ENCODE results near the gene ZNF282. TPM values are rescaled to one million over a fixed set of nuclear protein-coding genes. Genes with fewer than 3 reads are reported as not detected.

The ZNF282 gene
- total and polyA plus RNA-seq, 9 of the 15 experiments (the other 6 are each of a cell fraction or from before 2014, with no cell fraction given), result 0.76 to 58.6 (median 17.4) TPM

DNA sequence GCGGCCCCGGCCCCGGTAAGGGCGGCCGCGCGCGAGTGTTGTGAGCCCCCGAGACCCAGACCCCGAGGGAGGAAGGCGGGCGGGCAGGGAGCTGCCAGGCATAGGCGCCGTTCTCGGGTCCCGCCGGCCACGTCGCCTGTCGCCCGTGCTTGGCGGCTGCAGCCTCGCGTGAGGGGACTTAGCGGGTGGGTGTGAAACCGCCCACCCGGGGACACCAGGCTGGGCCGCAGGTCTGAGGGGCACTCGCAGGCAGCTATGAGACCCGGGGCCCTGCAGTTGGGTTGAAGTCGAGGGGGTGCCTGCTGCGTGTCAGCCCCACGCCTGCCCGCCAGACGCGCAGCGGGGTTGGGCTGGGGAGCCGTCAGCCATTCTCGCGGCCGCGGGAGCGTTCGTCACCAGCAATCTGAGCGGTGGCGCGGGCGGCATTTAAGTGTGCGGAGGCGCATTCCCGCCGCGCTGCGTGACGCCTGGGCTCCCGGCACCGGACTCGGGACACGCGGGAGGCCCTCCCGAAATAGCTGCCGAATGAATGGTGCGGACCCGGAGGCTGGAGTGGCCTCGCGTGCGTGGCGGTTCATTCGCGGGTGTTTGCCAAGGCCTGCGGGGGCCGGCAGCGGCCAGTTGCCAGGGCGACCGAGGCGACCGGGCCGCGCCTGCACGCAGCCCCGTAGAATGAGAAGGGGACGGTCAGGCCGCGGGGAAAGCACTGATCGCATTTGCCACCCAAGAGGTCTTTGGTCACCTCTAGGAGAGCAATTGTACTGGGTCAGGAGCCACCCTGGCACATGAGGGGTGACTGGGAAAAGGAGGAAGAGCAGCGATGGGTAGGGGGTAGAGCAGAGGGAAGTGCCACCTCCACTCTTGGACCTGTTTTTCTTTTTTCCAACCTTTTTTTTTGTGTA, 47.3 kb upstream of the ZNF282 start (continued):
- TF ChIP-seq, protein P1, sequence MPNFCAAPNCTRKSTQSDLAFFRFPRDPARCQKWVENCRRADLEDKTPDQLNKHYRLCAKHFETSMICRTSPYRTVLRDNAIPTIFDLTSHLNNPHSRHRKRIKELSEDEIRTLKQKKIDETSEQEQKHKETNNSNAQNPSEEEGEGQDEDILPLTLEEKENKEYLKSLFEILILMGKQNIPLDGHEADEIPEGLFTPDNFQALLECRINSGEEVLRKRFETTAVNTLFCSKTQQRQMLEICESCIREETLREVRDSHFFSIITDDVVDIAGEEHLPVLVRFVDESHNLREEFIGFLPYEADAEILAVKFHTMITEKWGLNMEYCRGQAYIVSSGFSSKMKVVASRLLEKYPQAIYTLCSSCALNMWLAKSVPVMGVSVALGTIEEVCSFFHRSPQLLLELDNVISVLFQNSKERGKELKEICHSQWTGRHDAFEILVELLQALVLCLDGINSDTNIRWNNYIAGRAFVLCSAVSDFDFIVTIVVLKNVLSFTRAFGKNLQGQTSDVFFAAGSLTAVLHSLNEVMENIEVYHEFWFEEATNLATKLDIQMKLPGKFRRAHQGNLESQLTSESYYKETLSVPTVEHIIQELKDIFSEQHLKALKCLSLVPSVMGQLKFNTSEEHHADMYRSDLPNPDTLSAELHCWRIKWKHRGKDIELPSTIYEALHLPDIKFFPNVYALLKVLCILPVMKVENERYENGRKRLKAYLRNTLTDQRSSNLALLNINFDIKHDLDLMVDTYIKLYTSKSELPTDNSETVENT (CRISPR knock-in tag; IDR thresholded peaks at IDR 0.05), result 0 out of 2 replicates have a peak, but pooled peaks have one; percentile 6
- TF ChIP-seq CGGBP1 (CRISPR knock-in tag; IDR thresholded peaks at IDR 0.05), result no peak
- TF ChIP-seq HDAC3 (IDR thresholded peaks at IDR 0.05; ENCODE audit: borderline replicate concordance, partially characterized antibody), result no peak
- TF ChIP-seq EHMT2 (IDR thresholded peaks at IDR 0.05), result no peak
- TF ChIP-seq, protein P2, sequence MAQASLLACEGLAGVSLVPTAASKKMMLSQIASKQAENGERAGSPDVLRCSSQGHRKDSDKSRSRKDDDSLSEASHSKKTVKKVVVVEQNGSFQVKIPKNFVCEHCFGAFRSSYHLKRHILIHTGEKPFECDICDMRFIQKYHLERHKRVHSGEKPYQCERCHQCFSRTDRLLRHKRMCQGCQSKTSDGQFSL (CRISPR knock-in tag; IDR thresholded peaks at IDR 0.05), result no peak
- TF ChIP-seq, protein P2 (tag; IDR thresholded peaks at IDR 0.05), result no peak
- TF ChIP-seq, protein P3, sequence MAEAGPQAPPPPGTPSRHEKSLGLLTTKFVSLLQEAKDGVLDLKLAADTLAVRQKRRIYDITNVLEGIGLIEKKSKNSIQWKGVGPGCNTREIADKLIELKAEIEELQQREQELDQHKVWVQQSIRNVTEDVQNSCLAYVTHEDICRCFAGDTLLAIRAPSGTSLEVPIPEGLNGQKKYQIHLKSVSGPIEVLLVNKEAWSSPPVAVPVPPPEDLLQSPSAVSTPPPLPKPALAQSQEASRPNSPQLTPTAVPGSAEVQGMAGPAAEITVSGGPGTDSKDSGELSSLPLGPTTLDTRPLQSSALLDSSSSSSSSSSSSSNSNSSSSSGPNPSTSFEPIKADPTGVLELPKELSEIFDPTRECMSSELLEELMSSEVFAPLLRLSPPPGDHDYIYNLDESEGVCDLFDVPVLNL (CRISPR knock-in tag; IDR thresholded peaks at IDR 0.05; ENCODE audit: low read depth), result peak; percentile 74; the same call in 1 of the 2 replicates
- no peak for TF ChIP-seq CEBPZ (IDR thresholded peaks at IDR 0.05; ENCODE audit: borderline replicate concordance, low read depth, low read length)
- TF ChIP-seq, protein P4, sequence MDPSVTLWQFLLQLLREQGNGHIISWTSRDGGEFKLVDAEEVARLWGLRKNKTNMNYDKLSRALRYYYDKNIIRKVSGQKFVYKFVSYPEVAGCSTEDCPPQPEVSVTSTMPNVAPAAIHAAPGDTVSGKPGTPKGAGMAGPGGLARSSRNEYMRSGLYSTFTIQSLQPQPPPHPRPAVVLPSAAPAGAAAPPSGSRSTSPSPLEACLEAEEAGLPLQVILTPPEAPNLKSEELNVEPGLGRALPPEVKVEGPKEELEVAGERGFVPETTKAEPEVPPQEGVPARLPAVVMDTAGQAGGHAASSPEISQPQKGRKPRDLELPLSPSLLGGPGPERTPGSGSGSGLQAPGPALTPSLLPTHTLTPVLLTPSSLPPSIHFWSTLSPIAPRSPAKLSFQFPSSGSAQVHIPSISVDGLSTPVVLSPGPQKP (CRISPR knock-in tag; IDR thresholded peaks at IDR 0.05), result no peak; the same call in 1 of the 2 replicates
- TF ChIP-seq FOXM1 (IDR thresholded peaks at IDR 0.05; ENCODE audit: low read depth), result no peak
- no peak; the same call in 1 of the 2 replicates for TF ChIP-seq FOXM1 (CRISPR knock-in tag; IDR thresholded peaks at IDR 0.05; ENCODE audit: low read depth)
- no peak for TF ChIP-seq ZNF184 (CRISPR knock-in tag; IDR thresholded peaks at IDR 0.05)
- TF ChIP-seq NCOA4 (IDR thresholded peaks at IDR 0.05; ENCODE audit: partially characterized antibody), result no peak
- 0 out of 2 replicates have a peak, but pooled peaks have one; percentile 47 for TF ChIP-seq ARID3B (CRISPR knock-in tag; IDR thresholded peaks at IDR 0.05; ENCODE audit: borderline replicate concordance)
